Measurements from ENCODE around the gene EVPLL.

GRCh38 chr17:18362698-18363100, 14.9 kb upstream of the EVPLL start:
- TF ChIP-seq POLR2A (IDR thresholded peaks at IDR 0.05), result no peak
- no peak for TF ChIP-seq CTCF (IDR thresholded peaks at IDR 0.05)

Data from ovary (tissue), 3 donors.